Upper lobe of left lung (tissue), 6 donors: ENCODE measurements around the gene CATSPERD. TPM values are rescaled to one million over a fixed set of nuclear protein-coding genes. Genes with fewer than 3 reads are reported as not detected.

Experiments used
- ATAC-seq, 2 donors: fragments of 200-7000 bp; cut with Tn5 transposase; one replicate each; pipeline ENCODE4 v1.9.1; 2022; ENCODE audit warnings: mild to moderate bottlenecking in 2 of 2, moderate library complexity in 2 of 2; ENCODE audit not compliant: low FRiP score in 2 of 2
- DNase-seq, 2 donors: peaks; one replicate each; pipeline ENCODE4 v3.0.0-alpha.2; 2019 to 2020
- H3K27ac ChIP-seq, 4 donors: fragments of 200-600 bp; sonication (generic); one replicate each; pipeline ENCODE4 v1.5.1; 2016 to 2019
- H3K27me3 ChIP-seq, 4 donors: fragments of 200-600 bp; sonication (generic); one replicate each; pipeline ENCODE4 v1.5.1; 2017 to 2019
- H3K36me3 ChIP-seq, 4 donors: fragments of 200-600 bp; sonication (generic); one replicate each; pipeline ENCODE4 v1.5.1; 2016 to 2019
- H3K4me1 ChIP-seq, 4 donors: fragments of 200-600 bp; sonication (generic); one replicate each; pipeline ENCODE4 v1.5.1; 2018 to 2019
- H3K4me3 ChIP-seq, 4 donors: fragments of 200-600 bp; sonication (generic); one replicate each; pipeline ENCODE4 v1.5.1; 2017 to 2019; ENCODE audit warnings: mild to moderate bottlenecking in 2 of 4, moderate library complexity in 1 of 4
- H3K9me3 ChIP-seq, 4 donors: fragments of 200-600 bp; sonication (generic); one replicate each; pipeline ENCODE4 v1.5.1; 2018 to 2019
- CTCF ChIP-seq, 6 experiments: fragments of 450-650 bp in 4 of 6; fragments of 200-600 bp in 2 of 6; sonication (generic) in 2 of 6; IDR thresholded peaks; one replicate each; pipeline ENCODE4 v1.5.1; 2016 to 2019; ENCODE audit warnings: antibody characterized with exemption in 6 of 6
- EP300 ChIP-seq, 4 donors: sonication (generic); formaldehyde crosslinking; IDR thresholded peaks; one replicate each; pipeline ENCODE4 v1.5.1; 2017; ENCODE audit warnings: antibody characterized with exemption in 4 of 4, control low read depth in 2 of 4
- POLR2A ChIP-seq, 4 donors: fragments of 450-650 bp; IDR thresholded peaks; one replicate each; pipeline ENCODE4 v1.5.1; 2016 to 2017; ENCODE audit warnings: antibody characterized with exemption in 4 of 4, mild to moderate bottlenecking in 2 of 4
- POLR2AphosphoS5 ChIP-seq, 2 donors: sonication (generic); formaldehyde crosslinking; IDR thresholded peaks; one replicate each; pipeline ENCODE4 v1.5.1; 2017; ENCODE audit warnings: antibody characterized with exemption in 2 of 2
- WGBS, 2 donors: methylation state at CpG; one replicate each; pipeline ENCODE4 v1.1.5; 2017 to 2018; 5-methylcytosine and 5-hydroxymethylcytosine counted together
- total RNA-seq, 6 donors: library from RNA; depleted of rRNA in 4 of 6; stranded (reverse); fragments of >200 nt in 4 of 6; gene quantifications; one replicate each; pipeline versions ENCODE4 v1.1.0 to v1.2.1, GENCODE V29; 2016 to 2021
- donor health status: DM: no; HTN: no; CAD: no; lungs with moderate emphysema.
- donor health status: DM: no; HTN: yes; CAD: no; lungs with severe emphysema.

CATSPERD gene
- total RNA-seq, 6 donors from 2014 or later, result 1.1 to 5.9 (median 1.7) TPM; not detected in 3

- 92 to 94% methylated on average over 37 to 41 of the region's 45 CpGs for WGBS, 2 donors
- TF ChIP-seq POLR2A (IDR thresholded peaks at IDR 0.05) (no peak), CTCF (IDR thresholded peaks at IDR 0.05) (no peak), EP300 (IDR thresholded peaks at IDR 0.05) (no peak), POLR2AphosphoS5 (IDR thresholded peaks at IDR 0.05) (no peak)
- DNase-seq, result peak in 1 of 2 donors; percentile 77
Measured at GRCh38 chr19:5694167-5694955, 26.1 kb upstream of the CATSPERD start.

GRCh38 chr19:5694956-5695648 is 25.3 kb upstream of the CATSPERD start:
- Histone ChIP-seq H3K27me3 (no peaks in the 10 kb centered on the region), H3K4me3 (no peak overlapping the region), H3K36me3 (peaks cover 23 to 86% (median 74%) of the 10 kb centered on the region in 4 donors), H3K9me3 (no peaks in the 10 kb centered on the region), H3K27ac (no peak overlapping the region), H3K4me1 (peaks cover 8 to 19% (median 16%) of the 10 kb centered on the region in 4 donors)
- 88% methylated on average over 3 to 8 of the region's 8 CpGs for WGBS, 2 donors
- no peak for ATAC-seq
- DNase-seq, result no peak
- TF ChIP-seq CTCF (IDR thresholded peaks at IDR 0.05) (no peak), POLR2A (IDR thresholded peaks at IDR 0.05) (no peak), POLR2AphosphoS5 (IDR thresholded peaks at IDR 0.05) (no peak), EP300 (IDR thresholded peaks at IDR 0.05) (no peak)

More at GRCh38 chr19:5694167-5694955, 26.1 kb upstream of the CATSPERD start:
- Histone ChIP-seq H3K36me3 (peaks cover 23 to 78% (median 71%) of the 10 kb centered on the region in 4 donors), H3K9me3 (no peaks in the 10 kb centered on the region), H3K4me3 (no peak overlapping the region), H3K4me1 (peaks cover 11 to 25% (median 18%) of the 10 kb centered on the region in 4 donors), H3K27me3 (no peaks in the 10 kb centered on the region), H3K27ac (no peak overlapping the region)
- no peak for ATAC-seq

- Histone ChIP-seq H3K9me3 (no peaks in the 10 kb centered on the region), H3K4me3 (no peak overlapping the region), H3K27ac (no peak overlapping the region), H3K36me3 (peaks cover 23 to 92% (median 80%) of the 10 kb centered on the region in 4 donors), H3K4me1 (peaks cover 8 to 17% (median 16%) of the 10 kb centered on the region in 4 donors), H3K27me3 (no peaks in the 10 kb centered on the region)
- WGBS, 2 donors, result 91 to 93% methylated on average over 12 to 28 of the region's 28 CpGs
- peak in 1 of 2 donors; percentile 51 for DNase-seq
- ATAC-seq, result no peak
- TF ChIP-seq CTCF (IDR thresholded peaks at IDR 0.05) (no peak), POLR2A (IDR thresholded peaks at IDR 0.05) (no peak), POLR2AphosphoS5 (IDR thresholded peaks at IDR 0.05) (no peak), EP300 (IDR thresholded peaks at IDR 0.05) (no peak)
Measured at GRCh38 chr19:5695649-5696195, 24.7 kb upstream of the CATSPERD start.

GRCh38 chr19:5696196-5697021 is 24.0 kb upstream of the CATSPERD start:
- peaks cover 23 to 98% (median 84%) of the 10 kb centered on the region in 4 donors for H3K36me3 ChIP-seq
- peak in 1 of 2 donors; percentile 81 for DNase-seq
- no peak for ATAC-seq

More at GRCh38 chr19:5696196-5697021, 24.0 kb upstream of the CATSPERD start:
- no peak overlapping the region for H3K4me3 ChIP-seq
- H3K27ac ChIP-seq, result no peak overlapping the region
- TF ChIP-seq POLR2A (IDR thresholded peaks at IDR 0.05) (no peak), EP300 (IDR thresholded peaks at IDR 0.05) (no peak), POLR2AphosphoS5 (IDR thresholded peaks at IDR 0.05) (no peak), CTCF (IDR thresholded peaks at IDR 0.05) (no peak)
- no peaks in the 10 kb centered on the region for H3K27me3 ChIP-seq
- WGBS, 2 donors, result 91 to 94% methylated on average over 20 to 33 of the region's 42 CpGs
- peaks cover 8 to 11% (median 10%) of the 10 kb centered on the region in 4 donors for H3K4me1 ChIP-seq
- H3K9me3 ChIP-seq, result no peaks in the 10 kb centered on the region
